Upper lobe of left lung (tissue), 4 donors: ENCODE data around the gene GMDS.

Experiments
- EP300 ChIP-seq, 4 donors: sonication (generic); formaldehyde crosslinking; IDR thresholded peaks; one replicate each; pipeline ENCODE4 v1.5.1; 2017; ENCODE audit warnings: antibody characterized with exemption in 4 of 4, control low read depth in 2 of 4
- POLR2A ChIP-seq, 4 donors: fragments of 450-650 bp; IDR thresholded peaks; one replicate each; pipeline ENCODE4 v1.5.1; 2016 to 2017; ENCODE audit warnings: antibody characterized with exemption in 4 of 4, mild to moderate bottlenecking in 2 of 4
- POLR2AphosphoS5 ChIP-seq, 2 donors: sonication (generic); formaldehyde crosslinking; IDR thresholded peaks; one replicate each; pipeline ENCODE4 v1.5.1; 2017; ENCODE audit warnings: antibody characterized with exemption in 2 of 2
- TF ChIP-seq, protein P1 (sequence below), 6 experiments: fragments of 450-650 bp in 4 of 6; fragments of 200-600 bp in 2 of 6; sonication (generic) in 2 of 6; IDR thresholded peaks; one replicate each; pipeline ENCODE4 v1.5.1; 2016 to 2019; ENCODE audit warnings: antibody characterized with exemption in 6 of 6

DNA sequence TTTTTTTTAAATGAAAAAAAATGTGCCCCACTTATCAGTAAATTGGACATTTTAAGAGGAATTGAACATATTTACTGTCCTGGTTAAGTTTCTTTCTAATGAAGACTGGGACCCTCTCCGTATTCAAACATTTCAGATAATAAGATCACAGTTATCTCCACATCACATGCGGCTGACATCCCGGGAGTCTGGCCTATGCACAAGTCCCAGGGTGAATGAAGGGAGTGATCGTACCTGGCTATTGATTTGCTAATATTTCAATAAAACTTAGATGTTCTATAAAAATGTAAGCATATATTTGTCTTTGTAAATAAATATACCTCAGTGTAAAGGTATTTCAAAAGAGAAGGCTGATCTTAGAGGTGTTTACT lies 577.6 kb downstream of the GMDS start:
- TF ChIP-seq, protein P1, sequence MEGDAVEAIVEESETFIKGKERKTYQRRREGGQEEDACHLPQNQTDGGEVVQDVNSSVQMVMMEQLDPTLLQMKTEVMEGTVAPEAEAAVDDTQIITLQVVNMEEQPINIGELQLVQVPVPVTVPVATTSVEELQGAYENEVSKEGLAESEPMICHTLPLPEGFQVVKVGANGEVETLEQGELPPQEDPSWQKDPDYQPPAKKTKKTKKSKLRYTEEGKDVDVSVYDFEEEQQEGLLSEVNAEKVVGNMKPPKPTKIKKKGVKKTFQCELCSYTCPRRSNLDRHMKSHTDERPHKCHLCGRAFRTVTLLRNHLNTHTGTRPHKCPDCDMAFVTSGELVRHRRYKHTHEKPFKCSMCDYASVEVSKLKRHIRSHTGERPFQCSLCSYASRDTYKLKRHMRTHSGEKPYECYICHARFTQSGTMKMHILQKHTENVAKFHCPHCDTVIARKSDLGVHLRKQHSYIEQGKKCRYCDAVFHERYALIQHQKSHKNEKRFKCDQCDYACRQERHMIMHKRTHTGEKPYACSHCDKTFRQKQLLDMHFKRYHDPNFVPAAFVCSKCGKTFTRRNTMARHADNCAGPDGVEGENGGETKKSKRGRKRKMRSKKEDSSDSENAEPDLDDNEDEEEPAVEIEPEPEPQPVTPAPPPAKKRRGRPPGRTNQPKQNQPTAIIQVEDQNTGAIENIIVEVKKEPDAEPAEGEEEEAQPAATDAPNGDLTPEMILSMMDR (IDR thresholded peaks at IDR 0.05) = no peak
- no peak for TF ChIP-seq POLR2A (IDR thresholded peaks at IDR 0.05)
- TF ChIP-seq POLR2AphosphoS5 (IDR thresholded peaks at IDR 0.05) = no peak
- no peak for TF ChIP-seq EP300 (IDR thresholded peaks at IDR 0.05)
